ENCODE data around the gene RBM15B. TPM values are rescaled to one million over a fixed set of nuclear protein-coding genes. Genes with fewer than 3 reads are reported as not detected.

Gene RBM15B
- total RNA-seq, 1 donor from 2014 or later, result 78.8 TPM

DNA sequence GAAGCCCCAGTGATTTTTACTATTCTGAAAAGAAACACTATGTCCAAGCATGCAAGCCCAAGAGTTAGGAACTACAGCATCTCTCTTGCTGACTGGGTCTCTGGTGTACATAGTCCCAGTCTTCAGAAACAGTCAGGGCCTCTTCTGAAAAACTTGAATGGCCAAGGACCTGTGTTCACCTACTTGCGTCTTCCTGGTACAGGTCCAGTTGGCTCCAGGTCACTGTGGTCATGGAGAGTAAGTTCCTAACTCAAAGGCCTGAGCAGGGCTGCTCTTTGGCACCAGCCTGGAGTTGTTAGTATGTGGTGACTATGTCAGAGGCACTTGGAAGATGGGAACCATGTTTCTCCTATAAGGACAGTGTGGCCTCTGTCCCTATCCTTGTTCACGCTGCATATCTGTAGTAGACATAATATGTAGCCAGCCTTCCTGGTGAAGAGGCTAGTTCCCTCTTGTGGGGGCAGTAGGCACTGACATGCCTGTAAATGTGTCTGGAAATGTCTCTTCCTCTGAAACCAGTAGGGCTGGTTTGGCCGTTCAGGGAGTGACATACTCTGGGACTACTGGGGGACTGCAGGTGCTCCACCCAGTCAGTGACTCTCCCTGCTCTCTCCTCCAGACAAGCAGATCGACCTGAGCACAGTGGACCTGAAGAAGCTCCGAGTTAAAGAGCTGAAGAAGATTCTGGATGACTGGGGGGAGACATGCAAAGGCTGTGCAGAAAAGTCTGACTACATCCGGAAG, 2.6 kb upstream of the RBM15B start:
- peaks cover 66% of the 10 kb centered on the region for H3K4me1 Mint-ChIP-seq

DNA sequence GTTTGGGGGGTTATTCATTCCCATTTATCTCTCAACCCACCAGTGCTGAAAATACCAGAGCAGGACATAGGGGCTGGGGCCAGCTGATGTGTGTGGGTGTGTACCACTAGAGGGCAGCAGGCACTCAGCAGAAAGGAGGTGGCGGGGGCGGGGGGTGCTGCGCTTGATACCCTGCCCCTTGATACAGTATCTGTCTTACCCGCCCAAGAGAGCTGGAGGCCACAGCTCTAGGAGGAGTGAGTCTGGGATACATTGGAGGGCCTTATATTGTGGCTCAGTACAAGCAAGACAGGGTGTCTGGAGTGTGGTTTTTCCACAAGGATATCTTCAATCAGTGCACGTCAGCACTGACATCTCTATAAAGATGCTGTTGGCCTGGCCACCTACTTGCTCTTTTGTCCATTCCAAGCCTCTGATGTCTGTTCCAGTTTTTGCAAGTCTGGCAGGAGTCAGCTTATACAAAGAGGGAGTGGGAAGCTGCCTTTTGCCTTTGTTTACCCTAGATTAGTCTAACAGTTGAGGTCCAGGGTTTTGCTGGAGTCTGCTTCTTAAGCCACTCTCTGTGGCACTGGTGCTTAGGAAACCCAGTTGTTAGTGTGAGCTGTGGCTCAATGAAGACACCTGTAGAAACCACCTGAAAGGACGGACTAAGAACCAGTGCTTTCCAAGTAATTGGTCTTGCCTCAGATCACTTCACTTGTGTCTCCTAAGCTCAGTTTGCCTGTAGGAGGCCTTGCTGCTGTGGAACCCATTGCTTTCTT, 1.5 kb upstream of the RBM15B start:
- Mint-ChIP-seq H3K27me3 (ENCODE audit: low read depth) (no peaks in the 10 kb centered on the region), H3K36me3 (ENCODE audit: low read depth) (peaks cover 43% of the 10 kb centered on the region), H3K27ac (ENCODE audit: unreplicated experiment) (no peak overlapping the region), H3K4me3 (peak overlapping the region; percentile 85), H3K4me1 (peaks cover 65% of the 10 kb centered on the region), H3K9me3 (no peaks in the 10 kb centered on the region)
- DNase-seq (ENCODE audit: low read depth, low spot score), result peak; percentile 50
- TF ChIP-seq, protein P1, sequence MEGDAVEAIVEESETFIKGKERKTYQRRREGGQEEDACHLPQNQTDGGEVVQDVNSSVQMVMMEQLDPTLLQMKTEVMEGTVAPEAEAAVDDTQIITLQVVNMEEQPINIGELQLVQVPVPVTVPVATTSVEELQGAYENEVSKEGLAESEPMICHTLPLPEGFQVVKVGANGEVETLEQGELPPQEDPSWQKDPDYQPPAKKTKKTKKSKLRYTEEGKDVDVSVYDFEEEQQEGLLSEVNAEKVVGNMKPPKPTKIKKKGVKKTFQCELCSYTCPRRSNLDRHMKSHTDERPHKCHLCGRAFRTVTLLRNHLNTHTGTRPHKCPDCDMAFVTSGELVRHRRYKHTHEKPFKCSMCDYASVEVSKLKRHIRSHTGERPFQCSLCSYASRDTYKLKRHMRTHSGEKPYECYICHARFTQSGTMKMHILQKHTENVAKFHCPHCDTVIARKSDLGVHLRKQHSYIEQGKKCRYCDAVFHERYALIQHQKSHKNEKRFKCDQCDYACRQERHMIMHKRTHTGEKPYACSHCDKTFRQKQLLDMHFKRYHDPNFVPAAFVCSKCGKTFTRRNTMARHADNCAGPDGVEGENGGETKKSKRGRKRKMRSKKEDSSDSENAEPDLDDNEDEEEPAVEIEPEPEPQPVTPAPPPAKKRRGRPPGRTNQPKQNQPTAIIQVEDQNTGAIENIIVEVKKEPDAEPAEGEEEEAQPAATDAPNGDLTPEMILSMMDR (conservative IDR thresholded peaks at IDR 0.05), result peak; percentile 68

More for the DNA sequence above, 2.6 kb upstream of the RBM15B start:
- peak overlapping the region; percentile 100 for H3K4me3 Mint-ChIP-seq
- no peak overlapping the region for H3K27ac Mint-ChIP-seq (ENCODE audit: unreplicated experiment)
- peaks cover 33% of the 10 kb centered on the region for H3K36me3 Mint-ChIP-seq (ENCODE audit: low read depth)
- DNase-seq (ENCODE audit: low read depth, low spot score), result no peak
- no peaks in the 10 kb centered on the region for H3K9me3 Mint-ChIP-seq
- H3K27me3 Mint-ChIP-seq (ENCODE audit: low read depth), result no peaks in the 10 kb centered on the region
- TF ChIP-seq, protein P1 (conservative IDR thresholded peaks at IDR 0.05), result peak; percentile 62

DNA sequence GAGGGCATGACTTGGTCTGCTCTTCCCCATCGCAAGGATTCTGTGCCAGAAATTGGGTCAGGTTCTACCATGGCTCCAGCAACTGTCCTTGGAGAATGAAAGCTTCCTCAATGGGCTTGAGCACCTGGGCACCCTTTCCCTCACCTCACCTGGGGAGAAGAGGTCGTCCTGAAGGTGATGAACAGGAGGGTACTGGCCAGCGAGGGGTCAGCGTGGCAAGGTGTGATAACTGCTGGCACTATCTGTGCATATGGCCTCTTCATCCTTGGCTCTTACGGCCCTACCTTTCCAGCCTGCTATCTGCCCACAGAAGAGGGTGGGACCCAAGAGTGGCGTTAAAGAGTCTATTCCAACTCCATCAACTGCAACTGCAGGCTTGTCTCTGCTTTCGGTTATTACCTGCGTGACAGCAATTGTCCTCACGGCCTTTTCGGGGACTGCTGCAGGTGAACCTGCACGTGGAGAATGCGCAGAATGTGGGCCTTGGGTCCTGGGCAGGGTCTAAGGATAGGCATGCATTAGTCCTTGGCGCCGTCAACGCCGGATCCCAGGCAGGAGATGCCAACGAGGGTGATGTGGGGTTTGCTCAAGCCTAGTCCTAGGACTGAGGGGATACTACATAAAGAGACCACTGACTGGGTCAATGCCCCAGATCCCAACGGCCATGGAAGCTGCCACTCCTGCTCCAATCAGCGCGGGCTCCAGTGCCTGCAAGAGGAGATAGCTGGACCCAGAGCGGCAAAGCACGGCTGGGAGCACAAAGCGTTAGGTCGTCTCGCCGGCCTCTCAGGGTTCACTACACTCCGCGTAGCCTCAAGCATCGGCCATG, 625 bp upstream of the RBM15B start:
- TF ChIP-seq, protein P1 (conservative IDR thresholded peaks at IDR 0.05), result no peak
- Mint-ChIP-seq H3K36me3 (ENCODE audit: low read depth) (peaks cover 45% of the 10 kb centered on the region), H3K27me3 (ENCODE audit: low read depth) (peaks cover 3% of the 10 kb centered on the region), H3K27ac (ENCODE audit: unreplicated experiment) (peak overlapping the region; percentile 27), H3K4me1 (peaks cover 69% of the 10 kb centered on the region), H3K4me3 (peak overlapping the region; percentile 89), H3K9me3 (no peaks in the 10 kb centered on the region)
- no peak for DNase-seq (ENCODE audit: low read depth, low spot score)

DNA sequence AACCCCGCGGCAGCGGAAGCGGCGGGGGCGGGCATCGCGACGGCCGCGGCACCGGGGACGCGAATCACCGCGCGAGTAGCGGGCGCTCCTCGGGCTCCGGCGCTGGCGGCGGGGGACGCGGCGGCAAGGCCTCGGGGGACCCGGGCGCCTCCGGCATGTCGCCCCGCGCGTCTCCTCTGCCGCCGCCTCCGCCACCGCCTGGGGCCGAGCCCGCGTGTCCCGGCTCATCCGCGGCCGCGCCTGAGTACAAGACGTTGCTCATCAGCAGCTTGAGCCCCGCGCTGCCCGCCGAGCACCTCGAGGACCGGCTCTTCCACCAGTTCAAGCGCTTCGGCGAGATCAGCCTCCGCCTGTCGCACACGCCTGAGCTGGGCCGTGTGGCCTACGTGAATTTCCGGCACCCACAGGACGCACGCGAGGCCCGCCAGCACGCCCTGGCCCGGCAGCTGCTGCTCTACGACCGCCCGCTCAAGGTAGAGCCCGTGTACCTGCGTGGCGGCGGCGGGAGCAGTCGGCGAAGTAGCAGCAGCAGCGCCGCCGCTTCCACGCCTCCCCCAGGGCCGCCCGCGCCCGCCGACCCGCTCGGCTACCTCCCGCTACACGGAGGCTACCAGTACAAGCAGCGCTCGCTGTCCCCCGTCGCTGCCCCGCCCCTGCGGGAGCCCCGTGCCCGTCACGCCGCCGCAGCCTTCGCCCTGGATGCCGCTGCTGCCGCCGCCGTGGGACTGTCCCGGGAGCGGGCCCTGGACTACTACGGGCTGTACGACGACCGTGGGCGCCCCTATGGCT, 675 bp downstream of the RBM15B start:
- TF ChIP-seq, protein P1 (conservative IDR thresholded peaks at IDR 0.05), result no peak
- DNase-seq (ENCODE audit: low read depth, low spot score), result no peak
- peaks cover 41% of the 10 kb centered on the region for H3K36me3 Mint-ChIP-seq (ENCODE audit: low read depth)
- peaks cover 3% of the 10 kb centered on the region for H3K27me3 Mint-ChIP-seq (ENCODE audit: low read depth)
- peak overlapping the region; percentile 98 for H3K27ac Mint-ChIP-seq (ENCODE audit: unreplicated experiment)
- H3K9me3 Mint-ChIP-seq, result no peaks in the 10 kb centered on the region
- H3K4me3 Mint-ChIP-seq, result peak overlapping the region; percentile 88
- peaks cover 60% of the 10 kb centered on the region for H3K4me1 Mint-ChIP-seq
